Measurements from ENCODE around the gene RAD51B.

DNA sequence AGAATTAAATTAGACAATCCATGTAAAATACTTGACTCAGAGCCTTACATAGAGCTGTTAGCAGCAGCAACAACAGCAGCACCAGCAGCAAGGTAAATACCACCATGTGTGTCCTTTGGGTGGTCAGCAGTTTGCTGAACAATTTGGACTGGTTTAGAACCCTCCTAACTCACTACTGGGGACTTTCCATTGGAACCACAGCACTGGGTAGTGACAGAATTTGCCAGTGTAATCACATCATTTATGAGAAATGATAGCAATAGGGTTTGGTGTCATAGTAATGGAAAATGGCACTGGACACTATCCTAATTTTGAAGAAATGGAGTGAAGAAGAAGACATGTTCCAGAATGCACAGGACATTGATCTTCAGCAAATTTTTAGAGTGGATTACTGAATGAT, 392.8 kb downstream of the RAD51B start:
- TF ChIP-seq CTCF (conservative IDR thresholded peaks at IDR 0.05 in 1 of 2, IDR thresholded peaks at IDR 0.05 in 1 of 2; ENCODE audit: low read depth in 1 of 2, low read length in 2 of 2) (no peak), EZH2 (IDR thresholded peaks at IDR 0.05; ENCODE audit: low read length, missing control alignments) (no peak)
